H1 (cell line): ENCODE data around the gene GSAP. TPM values are rescaled to one million over a fixed set of nuclear protein-coding genes. Genes with fewer than 3 reads are reported as not detected.
"Not testable (repeated sequence)": the region's sequence is repeated elsewhere in the genome, so short reads cannot be mapped to it uniquely, and the experiment has no call there.

Experiments used
- CTCF ChIA-PET: fragments of 300-600 bp; sonication (Branson Sonifier 250); formaldehyde crosslinking; loops from one replicate; lab custom pipeline; 2021; ENCODE audit not compliant: partially characterized antibody; lab: Charles Lee
- POLR2A ChIA-PET: fragments of 300-600 bp; sonication (Branson Sonifier 250); formaldehyde crosslinking; loops from one replicate; lab custom pipeline; 2021; ENCODE audit warnings: inconsistent platforms; ENCODE audit not compliant: partially characterized antibody; lab: Charles Lee
- DNase-seq, 2 experiments: peaks; one replicate each; pipeline versions ENCODE4 v3.0.0 to v3.0.0-alpha.2; 2010 to 2022; ENCODE audit warnings: low spot score in 2 of 2, low read depth in 1 of 2, mixed read lengths in 1 of 2
- FAIRE-seq: peaks from 2 replicates; lab custom pipeline; 2011; peaks lifted over from hg19 to GRCh38; lab: Jason Lieb, UNC
- H2AFZ ChIP-seq: 2 replicates; pipeline ENCODE4 v1.8.1; 2012; ENCODE audit warnings: low read length, inconsistent platforms
- H2AK5ac ChIP-seq: 2 replicates; pipeline ENCODE4 v1.6.1; 2013; ENCODE audit warnings: low read depth, low read length
- H2BK120ac ChIP-seq: replicated peaks from 2 replicates; pipeline ENCODE3; 2013; ENCODE audit warnings: low read depth, low read length, inconsistent platforms
- H2BK12ac ChIP-seq: 2 replicates; pipeline ENCODE4 v1.6.1; 2013; ENCODE audit warnings: low read depth, low read length
- H2BK15ac ChIP-seq: 2 replicates; pipeline ENCODE4 v1.6.1; 2013; ENCODE audit warnings: low read length
- H2BK20ac ChIP-seq: 2 replicates; pipeline ENCODE4 v1.6.1; 2013; ENCODE audit warnings: low read length
- H2BK5ac ChIP-seq: 2 replicates; pipeline ENCODE4 v1.6.1; 2013; ENCODE audit warnings: low read depth, low read length
- H3K14ac ChIP-seq: 2 replicates; pipeline ENCODE4 v1.6.1; 2013; ENCODE audit warnings: inconsistent platforms; ENCODE audit not compliant: insufficient read length
- H3K18ac ChIP-seq: 2 replicates; pipeline ENCODE4 v1.6.1; 2013; ENCODE audit warnings: low read length; ENCODE audit errors: extremely low read depth
- H3K23ac ChIP-seq: 2 replicates; pipeline ENCODE4 v1.6.1; 2013; ENCODE audit warnings: inconsistent platforms; ENCODE audit not compliant: insufficient read length
- H3K23me2 ChIP-seq: 2 replicates; pipeline ENCODE4 v1.6.1; 2013; ENCODE audit warnings: low read depth, low read length
- H3K27ac ChIP-seq: 2 replicates; pipeline ENCODE4 v1.6.1; 2011; ENCODE audit warnings: low read depth, low read length, inconsistent platforms
- H3K27me3 ChIP-seq, 4 experiments: replicated peaks in 1 of 4; 1 replicate in 1 of 4; 2 replicates in 3 of 4; pipeline versions ENCODE4 v1.6.1 to v1.8.1; 2011 to 2013; ENCODE audit warnings: low read length in 3 of 4, mild to moderate bottlenecking in 3 of 4, inconsistent platforms in 2 of 4, mixed read lengths in 2 of 4, moderate library complexity in 1 of 4; ENCODE audit not compliant: control insufficient read depth in 3 of 4, insufficient read depth in 3 of 4; ENCODE audit errors: extremely low read depth in 1 of 4
- H3K36me3 ChIP-seq, 4 experiments: 2 replicates each; pipeline versions ENCODE4 v1.6.1 to v1.8.1; 2011 to 2013; ENCODE audit warnings: mild to moderate bottlenecking in 4 of 4, low read length in 3 of 4, moderate library complexity in 2 of 4, control low read depth in 1 of 4, inconsistent platforms in 1 of 4; ENCODE audit not compliant: insufficient read depth in 4 of 4, control insufficient read depth in 2 of 4
- H3K4ac ChIP-seq: replicated peaks from 2 replicates; pipeline ENCODE3; 2013; ENCODE audit warnings: low read length, low read depth, mixed read lengths, inconsistent platforms; ENCODE audit not compliant: insufficient read length
- H3K4me1 ChIP-seq, 4 experiments: replicated peaks in 1 of 4; 1 replicate in 1 of 4; 2 replicates in 3 of 4; pipeline versions ENCODE4 v1.6.1 to v1.8.1; 2011 to 2013; ENCODE audit warnings: low read length in 3 of 4, inconsistent platforms in 2 of 4, mixed read lengths in 1 of 4; ENCODE audit not compliant: insufficient read depth in 4 of 4, control insufficient read depth in 3 of 4
- H3K4me2 ChIP-seq, 2 experiments: 2 replicates each; pipeline versions ENCODE4 v1.6.1 to v1.8.1; 2011 to 2013; ENCODE audit warnings: low read depth in 2 of 2, low read length in 2 of 2, control low read depth in 1 of 2, inconsistent platforms in 1 of 2, mild to moderate bottlenecking in 1 of 2; ENCODE audit not compliant: insufficient read depth in 1 of 2
- H3K4me3 ChIP-seq, 4 experiments: fragments of 200-600, 300-600 bp in 1 of 4; sonication (generic), shearing (Covaris generic), sonication (Bioruptor Twin) in 1 of 4; 2 replicates each; pipeline versions ENCODE4 v1.5.1 to v1.8.1; 2011 to 2016; ENCODE audit warnings: low read length in 4 of 4, low read depth in 3 of 4, control low read depth in 2 of 4, inconsistent platforms in 2 of 4, mild to moderate bottlenecking in 2 of 4, mixed read lengths in 1 of 4, moderate library complexity in 1 of 4; ENCODE audit not compliant: insufficient read depth in 2 of 4; ENCODE audit errors: extremely low read depth in 1 of 4
- H3K56ac ChIP-seq: replicated peaks from 2 replicates; pipeline ENCODE3; 2013; ENCODE audit warnings: low read depth, mild to moderate bottlenecking, mixed read lengths, low read length, inconsistent platforms; ENCODE audit not compliant: insufficient read length
- H3K79me1 ChIP-seq: 2 replicates; pipeline ENCODE4 v1.6.1; 2013; ENCODE audit warnings: low read depth, low read length, control low read depth
- H3K79me2 ChIP-seq, 2 experiments: 2 replicates each; pipeline versions ENCODE4 v1.6.1 to v1.8.1; 2012 to 2013; ENCODE audit warnings: low read length in 2 of 2, mild to moderate bottlenecking in 2 of 2, inconsistent platforms in 1 of 2; ENCODE audit not compliant: insufficient read depth in 2 of 2, control insufficient read depth in 1 of 2
- H3K9ac ChIP-seq, 4 experiments: replicated peaks in 1 of 4; 1 replicate in 1 of 4; 2 replicates in 3 of 4; pipeline versions ENCODE4 v1.6.1 to v1.8.1; 2011 to 2013; ENCODE audit warnings: low read depth in 3 of 4, low read length in 3 of 4, control low read depth in 2 of 4, mild to moderate bottlenecking in 2 of 4, moderate library complexity in 2 of 4, inconsistent platforms in 1 of 4; ENCODE audit errors: extremely low read depth in 1 of 4
- H3K9me3 ChIP-seq, 2 experiments: 2 replicates each; pipeline versions ENCODE4 v1.6.1 to v1.8.1; 2012 to 2013; ENCODE audit warnings: mild to moderate bottlenecking in 2 of 2, moderate library complexity in 2 of 2, control low read depth in 1 of 2, inconsistent platforms in 1 of 2, low read depth in 1 of 2, low read length in 1 of 2, mixed read lengths in 1 of 2; ENCODE audit not compliant: insufficient read depth in 2 of 2
- H4K20me1 ChIP-seq, 2 experiments: replicated peaks in 1 of 2; 2 replicates each; pipeline versions ENCODE3 to v1.8.1; 2011 to 2013; ENCODE audit warnings: inconsistent platforms in 2 of 2, low read length in 2 of 2, mild to moderate bottlenecking in 1 of 2; ENCODE audit not compliant: insufficient read depth in 2 of 2, control insufficient read depth in 1 of 2
- H4K5ac ChIP-seq: 2 replicates; pipeline ENCODE4 v1.6.1; 2013; ENCODE audit warnings: low read length, low read depth, mixed read lengths, inconsistent platforms; ENCODE audit not compliant: insufficient read length
- H4K8ac ChIP-seq: 2 replicates; pipeline ENCODE4 v1.8.0; 2013; ENCODE audit warnings: mild to moderate bottlenecking, moderate library complexity, low read length, inconsistent platforms; ENCODE audit not compliant: insufficient read depth; ENCODE audit errors: extremely low read depth
- H4K91ac ChIP-seq: replicated peaks from 2 replicates; pipeline ENCODE3; 2013; ENCODE audit warnings: low read length, mixed read lengths, inconsistent platforms; ENCODE audit not compliant: insufficient read length
- WGBS, 2 experiments: shearing (Covaris generic) in 1 of 2; methylation state at CpG; one replicate each; pipeline versions ENCODE4 v1.1.6 to v1.1.7; 2013 to 2015; ENCODE audit warnings: low lambda C conversion rate in 2 of 2, mixed read lengths in 2 of 2, inconsistent platforms in 1 of 2, low coverage in 1 of 2, missing lambda C conversion rate in 1 of 2; ENCODE audit not compliant: insufficient replicate concordance in 2 of 2, insufficient coverage in 1 of 2, insufficient read length in 1 of 2; ENCODE audit errors: extremely low coverage in 1 of 2, missing lambda C conversion rate in 1 of 2; 5-methylcytosine and 5-hydroxymethylcytosine counted together
- polyA plus RNA-seq, 7 experiments: library from polyadenylated mRNA; depleted of rRNA in 3 of 7; stranded (reverse) in 5 of 7; unstranded in 2 of 7; fragments of >200 nt in 5 of 7; fragments of 200-250 nt in 2 of 7; gene quantifications; 1 replicate in 5 of 7; 2 replicates in 1 of 7; 4 replicates in 1 of 7; pipeline versions ENCODE4 v1.2.1 to v1.2.3, GENCODE V29; 2011 to 2013; ENCODE audit warnings: missing spikeins in 2 of 7, mixed read lengths in 2 of 7
- total RNA-seq: library from RNA; stranded (reverse); fragmentation: NEBNext Ultra II Directional; extraction: Animal tissue kit (Norgen Biotek cat#: 25700); gene quantifications from 2 replicates; pipeline ENCODE4 v1.2.1, GENCODE V29; 2021

GSAP gene
- total and polyA plus RNA-seq, 2 of the 8 experiments (the other 6 are each of a cell fraction or from before 2014, with no cell fraction given): 0.93 to 2.1 TPM

GRCh38 chr7:77275663-77276062 is 140.5 kb downstream of the GSAP start:
- H3K79me2 ChIP-seq, H3K36me3 ChIP-seq, H2BK20ac ChIP-seq, H3K9me3 ChIP-seq, H4K8ac ChIP-seq, H3K4me1 ChIP-seq, H3K27ac ChIP-seq, H2BK120ac ChIP-seq, H3K56ac ChIP-seq, H3K18ac ChIP-seq, H3K23ac ChIP-seq, H4K5ac ChIP-seq, H3K23me2 ChIP-seq, H2BK15ac ChIP-seq, H3K4me3 ChIP-seq, H3K4me2 ChIP-seq, H2BK12ac ChIP-seq, H3K27me3 ChIP-seq, H4K20me1 ChIP-seq, H3K4ac ChIP-seq, H3K14ac ChIP-seq, H3K9ac ChIP-seq, DNase-seq, POLR2A ChIA-PET, H4K91ac ChIP-seq, CTCF ChIA-PET, H2AK5ac ChIP-seq, FAIRE-seq, H3K79me1 ChIP-seq, H2AFZ ChIP-seq, H2BK5ac ChIP-seq: not testable (repeated sequence)
- WGBS, 2 experiments: 92% methylated on average over 2 of the region's 2 CpGs; no CpG with 5 or more reads in 1 of the 2 experiments
